AG04450 (cell line): Measurements from ENCODE around the gene ZNF106. TPM values are rescaled to one million over a fixed set of nuclear protein-coding genes. Genes with fewer than 3 reads are reported as not detected.
A peak's percentile ranks its signal among the peaks of the same experiment; 100 is the strongest.

Experiments used
- CTCF ChIA-PET: fragments of 300-600, 350-600 bp; formaldehyde crosslinking; extraction: SDS; loops from one replicate; lab custom pipeline; 2022; ENCODE audit warnings: antibody characterized with exemption, inconsistent platforms; lab: Charles Lee
- POLR2A ChIA-PET: fragments of 350-600 bp; formaldehyde crosslinking; extraction: SDS; loops from one replicate; lab custom pipeline; 2021; ENCODE audit warnings: antibody characterized with exemption, inconsistent platforms; lab: Yijun Ruan, JAX
- DNase-seq: peaks from one replicate; pipeline ENCODE4 v3.0.0-alpha.2; 2011; ENCODE audit warnings: low read depth, low spot score
- H3K27ac ChIP-seq: one replicate; pipeline ENCODE4 v1.5.1; 2012; ENCODE audit warnings: low read depth, low read length, control low read depth
- H3K27me3 ChIP-seq: one replicate; pipeline ENCODE4 v1.6.0; 2012; ENCODE audit warnings: low read length; ENCODE audit not compliant: control insufficient read depth, insufficient read depth
- H3K4me3 ChIP-seq: 2 replicates; pipeline ENCODE4 v1.5.1; 2011; ENCODE audit warnings: mild to moderate bottlenecking, low read depth, low read length, control low read depth
- H3K9me3 ChIP-seq: 2 replicates; pipeline ENCODE4 v1.5.1; 2012; ENCODE audit warnings: low read length; ENCODE audit not compliant: control insufficient read depth, insufficient read depth
- polyA plus RNA-seq: library from polyadenylated mRNA; depleted of rRNA; stranded (reverse); fragments of >200 nt; gene quantifications from 2 replicates; pipeline ENCODE4 v1.2.3, GENCODE V29; 2011
- TF ChIP-seq, protein P1 (sequence below): IDR thresholded peaks from 2 replicates; pipeline ENCODE4 v1.5.1; 2011; ENCODE audit warnings: low read depth, low read length, control low read depth, inconsistent platforms

ZNF106 gene
- polyA plus RNA-seq, 1 experiment, result 67.4 TPM

DNA sequence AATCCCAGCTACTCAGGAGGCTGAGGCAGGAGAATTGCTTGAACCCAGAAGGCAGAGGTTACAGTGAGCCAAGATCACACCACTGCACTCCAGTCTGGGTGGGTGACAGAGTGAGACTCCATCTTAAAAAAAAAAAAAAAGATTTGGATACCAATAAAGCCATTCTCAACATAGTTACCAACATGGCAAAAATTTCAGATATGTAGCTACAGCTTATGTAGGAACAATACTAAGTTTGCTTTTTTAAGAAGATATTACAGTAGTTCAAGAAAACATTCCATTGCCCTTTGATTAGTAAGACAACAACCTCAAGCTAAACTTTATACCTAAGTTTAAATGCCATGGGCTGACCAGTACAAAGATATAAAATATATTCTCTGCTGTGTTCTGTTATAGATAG is 34.4 kb downstream of the ZNF106 start:
- no peaks in the 10 kb centered on the region for H3K9me3 ChIP-seq
- CTCF ChIA-PET, result interaction anchor here (0.6 to 1.5 kb wide), 2 partner anchors 18 to 72 kb away, joined by 3 to 6 read pairs; no protein-coding TSS in a partner anchor
- TF ChIP-seq, protein P1, sequence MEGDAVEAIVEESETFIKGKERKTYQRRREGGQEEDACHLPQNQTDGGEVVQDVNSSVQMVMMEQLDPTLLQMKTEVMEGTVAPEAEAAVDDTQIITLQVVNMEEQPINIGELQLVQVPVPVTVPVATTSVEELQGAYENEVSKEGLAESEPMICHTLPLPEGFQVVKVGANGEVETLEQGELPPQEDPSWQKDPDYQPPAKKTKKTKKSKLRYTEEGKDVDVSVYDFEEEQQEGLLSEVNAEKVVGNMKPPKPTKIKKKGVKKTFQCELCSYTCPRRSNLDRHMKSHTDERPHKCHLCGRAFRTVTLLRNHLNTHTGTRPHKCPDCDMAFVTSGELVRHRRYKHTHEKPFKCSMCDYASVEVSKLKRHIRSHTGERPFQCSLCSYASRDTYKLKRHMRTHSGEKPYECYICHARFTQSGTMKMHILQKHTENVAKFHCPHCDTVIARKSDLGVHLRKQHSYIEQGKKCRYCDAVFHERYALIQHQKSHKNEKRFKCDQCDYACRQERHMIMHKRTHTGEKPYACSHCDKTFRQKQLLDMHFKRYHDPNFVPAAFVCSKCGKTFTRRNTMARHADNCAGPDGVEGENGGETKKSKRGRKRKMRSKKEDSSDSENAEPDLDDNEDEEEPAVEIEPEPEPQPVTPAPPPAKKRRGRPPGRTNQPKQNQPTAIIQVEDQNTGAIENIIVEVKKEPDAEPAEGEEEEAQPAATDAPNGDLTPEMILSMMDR, result no peak
- DNase-seq, result no peak
- H3K27me3 ChIP-seq, result no peaks in the 10 kb centered on the region
- POLR2A ChIA-PET, result interaction anchor here (0.9 to 1.8 kb wide), 3 partner anchors 12 to 34 kb away, joined by 4 to 8 read pairs (median 8); partner anchors contain the start of gene ZNF106
- peak overlapping the region; percentile 60 for H3K4me3 ChIP-seq
- no peak overlapping the region for H3K27ac ChIP-seq

DNA sequence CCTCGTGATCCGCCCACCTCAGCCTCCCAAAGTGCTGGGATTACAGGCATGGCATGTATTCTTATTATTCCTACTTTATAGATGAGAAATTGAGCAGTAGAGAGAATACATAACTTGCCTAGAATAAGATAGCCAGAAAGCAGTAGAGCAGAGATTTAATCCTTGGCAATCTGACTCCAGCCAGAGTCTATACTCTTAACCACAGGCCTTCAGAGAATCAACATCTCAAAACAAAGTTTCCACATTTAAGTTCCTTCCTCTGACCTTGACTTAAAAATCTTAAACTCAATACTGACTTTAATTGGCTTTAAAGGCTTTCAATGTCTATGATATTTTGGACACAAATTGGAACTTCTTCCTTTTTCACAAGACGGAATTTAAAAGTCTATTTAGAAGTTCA is 37.1 kb downstream of the ZNF106 start:
- no peaks in the 10 kb centered on the region for H3K27me3 ChIP-seq
- no peak overlapping the region for H3K27ac ChIP-seq
- no peak overlapping the region for H3K4me3 ChIP-seq
- no peak for DNase-seq
- ChIA-PET CTCF (interaction anchor here (1.1 kb wide), 1 partner anchor 16 kb away, joined by 3 read pairs; no protein-coding TSS in a partner anchor), POLR2A (no interaction called here)
- no peaks in the 10 kb centered on the region for H3K9me3 ChIP-seq
- TF ChIP-seq, protein P1, result no peak

DNA sequence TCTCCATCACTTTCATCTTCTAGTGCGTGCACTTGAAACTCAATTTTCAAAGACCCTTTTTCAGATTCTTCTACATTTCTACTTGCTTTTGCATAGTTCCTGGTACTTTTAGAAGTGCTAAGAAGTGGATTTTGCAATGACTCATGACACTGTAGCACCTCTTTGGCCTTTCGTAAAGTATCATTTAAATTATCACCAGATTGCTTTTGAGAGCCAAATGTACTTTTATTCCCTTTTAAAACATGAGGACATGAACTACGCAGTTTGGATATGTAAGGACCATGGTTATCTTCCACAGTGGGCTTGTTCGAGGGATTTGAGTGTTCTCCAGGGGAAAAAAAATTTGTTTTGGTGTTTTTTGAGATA is 40.5 kb downstream of the ZNF106 start:
- H3K4me3 ChIP-seq, result no peak overlapping the region
- no peak for DNase-seq
- H3K27me3 ChIP-seq, result no peaks in the 10 kb centered on the region
- TF ChIP-seq, protein P1, result no peak
- POLR2A ChIA-PET, result no interaction called here
- H3K27ac ChIP-seq, result no peak overlapping the region
- no peaks in the 10 kb centered on the region for H3K9me3 ChIP-seq
- CTCF ChIA-PET, result interaction anchor here (1.6 kb wide), 1 partner anchor 21 kb away, joined by 4 read pairs; no protein-coding TSS in a partner anchor

DNA sequence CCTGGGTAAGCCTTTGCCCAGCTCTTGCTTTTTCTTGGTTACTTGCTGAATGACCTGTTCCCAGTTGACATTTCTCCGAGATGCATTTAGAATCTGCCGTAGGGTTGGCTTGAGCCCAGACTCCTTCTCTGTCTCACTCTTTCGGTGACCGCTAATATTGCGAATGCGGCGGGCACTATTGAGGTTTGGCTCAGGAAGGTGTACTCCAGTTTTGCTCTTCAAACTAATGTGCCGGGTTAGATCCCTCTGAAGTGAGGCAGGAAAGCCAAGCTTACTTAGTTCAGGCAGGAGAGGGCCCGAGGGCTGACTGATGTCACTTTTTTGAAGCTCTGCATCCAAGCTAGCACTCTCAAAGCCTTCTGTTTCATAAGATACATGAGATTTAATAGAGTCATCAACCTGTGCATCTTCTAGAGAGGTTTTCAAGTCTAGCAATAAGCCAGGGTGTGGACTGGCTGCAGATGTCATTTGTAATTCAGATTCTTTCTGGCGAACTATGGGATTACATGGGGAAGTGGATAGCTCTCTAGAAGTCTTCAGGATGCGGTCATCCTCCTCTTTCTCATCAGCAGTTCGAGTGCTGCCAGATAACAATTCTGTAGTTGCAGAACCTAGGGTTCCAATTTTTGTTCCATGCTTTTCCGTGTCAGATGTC is 41.0 kb downstream of the ZNF106 start:
- no peak for DNase-seq
- H3K4me3 ChIP-seq, result no peak overlapping the region
- H3K27me3 ChIP-seq, result no peaks in the 10 kb centered on the region
- ChIA-PET POLR2A (no interaction called here), CTCF (interaction anchor here (1.6 kb wide), 1 partner anchor 22 kb away, joined by 4 read pairs; no protein-coding TSS in a partner anchor)
- H3K9me3 ChIP-seq, result no peaks in the 10 kb centered on the region
- H3K27ac ChIP-seq, result no peak overlapping the region
- TF ChIP-seq, protein P1, result no peak

DNA sequence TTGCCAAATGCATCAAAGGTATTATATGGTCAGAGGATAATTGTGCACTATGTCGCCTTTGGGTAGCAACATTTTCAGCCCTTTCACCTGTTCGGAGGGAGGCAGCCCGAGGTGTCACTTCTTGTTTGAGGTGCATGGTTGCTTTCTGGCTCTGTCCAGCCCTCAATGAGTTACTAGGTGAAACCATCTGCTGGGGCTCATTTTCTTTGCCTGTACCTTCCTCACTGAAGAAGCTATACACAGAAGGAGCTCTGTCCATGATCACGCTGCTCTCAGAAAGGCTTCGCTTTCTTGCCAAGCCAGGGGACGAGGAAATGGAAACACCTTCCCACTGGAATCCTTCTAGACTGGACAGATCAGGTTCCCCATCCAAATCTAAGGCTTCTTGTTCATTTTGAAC is 42.7 kb downstream of the ZNF106 start:
- no peak for DNase-seq
- CTCF ChIA-PET, result no interaction called here
- POLR2A ChIA-PET, result no interaction called here

More for the DNA sequence above, 42.7 kb downstream of the ZNF106 start:
- TF ChIP-seq, protein P1, result no peak
- Histone ChIP-seq H3K27me3 (no peaks in the 10 kb centered on the region), H3K27ac (no peak overlapping the region), H3K4me3 (no peak overlapping the region), H3K9me3 (no peaks in the 10 kb centered on the region)
